Body of pancreas (tissue), 4 donors: ENCODE results near the gene BAZ2A.

ENCODE experiments used
- POLR2A ChIP-seq, 3 donors: fragments of 450-650 bp; IDR thresholded peaks; one replicate each; pipeline ENCODE4 v1.6.1; 2016; ENCODE audit warnings: antibody characterized with exemption in 3 of 3, mild to moderate bottlenecking in 2 of 3
- TF ChIP-seq, protein P1 (sequence below), 7 experiments: fragments of 450-650 bp in 4 of 7; fragments of 200-600 bp in 3 of 7; sonication (generic) in 3 of 7; IDR thresholded peaks; one replicate each; pipeline ENCODE4 v1.5.1; 2016 to 2019; ENCODE audit warnings: antibody characterized with exemption in 7 of 7

DNA sequence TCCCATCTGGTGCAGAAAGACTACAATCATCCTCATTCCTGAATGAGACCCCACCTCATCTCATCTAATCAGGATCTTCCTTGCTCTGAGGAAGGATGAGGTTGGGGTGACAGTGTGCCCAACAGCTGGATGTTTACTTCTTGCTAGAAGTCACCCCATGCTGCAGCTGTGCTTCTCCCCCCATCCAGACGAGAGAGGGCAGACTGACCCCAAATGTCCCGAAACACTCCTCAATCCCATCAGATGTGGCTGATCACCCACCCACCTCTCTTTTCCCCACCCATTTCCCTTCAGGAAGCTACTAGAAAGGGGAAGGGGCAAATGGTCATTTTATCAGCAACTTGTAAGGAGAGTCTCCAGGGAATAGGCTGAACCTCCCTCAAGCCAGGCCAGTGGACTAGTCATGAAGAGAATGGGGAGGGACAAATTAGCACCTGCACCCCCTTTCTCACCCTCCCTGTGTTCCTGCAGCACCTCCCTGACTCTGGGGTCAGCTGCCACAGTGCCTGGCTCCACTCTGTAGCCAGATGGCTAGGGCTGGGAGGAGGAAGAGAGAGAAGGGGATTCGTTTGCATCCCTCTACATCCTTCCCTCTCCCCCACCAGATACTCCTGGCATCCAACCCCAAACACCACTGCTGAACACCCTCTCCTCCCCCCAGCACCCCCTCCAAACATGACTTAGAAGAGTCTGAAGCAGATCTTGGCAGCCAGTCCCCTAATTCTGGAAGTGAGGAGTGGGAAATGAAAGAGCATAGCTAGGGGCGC is 2.8 kb upstream of the BAZ2A start:
- TF ChIP-seq, protein P1, sequence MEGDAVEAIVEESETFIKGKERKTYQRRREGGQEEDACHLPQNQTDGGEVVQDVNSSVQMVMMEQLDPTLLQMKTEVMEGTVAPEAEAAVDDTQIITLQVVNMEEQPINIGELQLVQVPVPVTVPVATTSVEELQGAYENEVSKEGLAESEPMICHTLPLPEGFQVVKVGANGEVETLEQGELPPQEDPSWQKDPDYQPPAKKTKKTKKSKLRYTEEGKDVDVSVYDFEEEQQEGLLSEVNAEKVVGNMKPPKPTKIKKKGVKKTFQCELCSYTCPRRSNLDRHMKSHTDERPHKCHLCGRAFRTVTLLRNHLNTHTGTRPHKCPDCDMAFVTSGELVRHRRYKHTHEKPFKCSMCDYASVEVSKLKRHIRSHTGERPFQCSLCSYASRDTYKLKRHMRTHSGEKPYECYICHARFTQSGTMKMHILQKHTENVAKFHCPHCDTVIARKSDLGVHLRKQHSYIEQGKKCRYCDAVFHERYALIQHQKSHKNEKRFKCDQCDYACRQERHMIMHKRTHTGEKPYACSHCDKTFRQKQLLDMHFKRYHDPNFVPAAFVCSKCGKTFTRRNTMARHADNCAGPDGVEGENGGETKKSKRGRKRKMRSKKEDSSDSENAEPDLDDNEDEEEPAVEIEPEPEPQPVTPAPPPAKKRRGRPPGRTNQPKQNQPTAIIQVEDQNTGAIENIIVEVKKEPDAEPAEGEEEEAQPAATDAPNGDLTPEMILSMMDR (IDR thresholded peaks at IDR 0.05): no peak
- no peak for TF ChIP-seq POLR2A (IDR thresholded peaks at IDR 0.05)
